Measurements from ENCODE around the gene IL6. TPM values are rescaled to one million over a fixed set of nuclear protein-coding genes. Genes with fewer than 3 reads are reported as not detected.

Gene IL6
- total and polyA plus RNA-seq, 2 of the 8 experiments (the other 6 are each of a cell fraction or from before 2014, with no cell fraction given): 0.12 to 0.41 TPM

- Histone ChIP-seq H3K23ac (ENCODE audit: insufficient read length) (no peak overlapping the region), H3K79me2 (ENCODE audit: control insufficient read depth in 1 of 2, insufficient read depth in 2 of 2, low read length in 2 of 2) (no peaks in the 10 kb centered on the region), H3K23me2 (ENCODE audit: low read depth, low read length) (no peaks in the 10 kb centered on the region), H3K9ac (replicated peaks in 1 of 4; ENCODE audit: extremely low read depth in 1 of 4, low read depth in 3 of 4, low read length in 3 of 4) (no peak overlapping the region), H3K27ac (ENCODE audit: low read depth, low read length) (no peak overlapping the region), H2BK120ac (replicated peaks; ENCODE audit: low read depth, low read length) (no peak overlapping the region), H3K4ac (replicated peaks; ENCODE audit: insufficient read length, low read depth, low read length) (no peak overlapping the region), H3K4me1 (replicated peaks in 1 of 4; ENCODE audit: control insufficient read depth in 3 of 4, insufficient read depth in 4 of 4, low read length in 3 of 4) (peaks cover 0 to 2% (median 0%) of the 10 kb centered on the region in 4 experiments; a peak in 1 of 7 replicates), H2AFZ (ENCODE audit: low read length) (no peak overlapping the region), H3K4me3 (ENCODE audit: extremely low read depth in 1 of 4, insufficient read depth in 2 of 4, low read depth in 3 of 4, low read length in 4 of 4) (no peak overlapping the region), H3K9me3 (ENCODE audit: insufficient read depth in 2 of 2, low read depth in 1 of 2, low read length in 1 of 2) (no peaks in the 10 kb centered on the region), H3K36me3 (ENCODE audit: control insufficient read depth in 2 of 4, insufficient read depth in 4 of 4, low read length in 3 of 4) (no peaks in the 10 kb centered on the region), H3K27me3 (replicated peaks in 1 of 4; ENCODE audit: control insufficient read depth in 3 of 4, extremely low read depth in 1 of 4, insufficient read depth in 3 of 4, low read length in 3 of 4) (no peaks in the 10 kb centered on the region), H2BK15ac (ENCODE audit: low read length) (no peak overlapping the region), H4K5ac (ENCODE audit: insufficient read length, low read depth, low read length) (no peak overlapping the region), H3K79me1 (ENCODE audit: low read depth, low read length) (no peaks in the 10 kb centered on the region), H3K4me2 (ENCODE audit: insufficient read depth in 1 of 2, low read depth in 2 of 2, low read length in 2 of 2) (no peak overlapping the region), H3K18ac (ENCODE audit: extremely low read depth, low read length) (no peak overlapping the region), H2BK12ac (ENCODE audit: low read depth, low read length) (no peak overlapping the region), H2AK5ac (ENCODE audit: low read depth, low read length) (no peak overlapping the region), H4K8ac (ENCODE audit: extremely low read depth, insufficient read depth, low read length) (no peak overlapping the region), H4K91ac (replicated peaks; ENCODE audit: insufficient read length, low read length) (no peak overlapping the region), H3K14ac (ENCODE audit: insufficient read length) (no peak overlapping the region), H4K20me1 (replicated peaks in 1 of 2; ENCODE audit: control insufficient read depth in 1 of 2, insufficient read depth in 2 of 2, low read length in 2 of 2) (no peaks in the 10 kb centered on the region), H2BK5ac (ENCODE audit: low read depth, low read length) (no peak overlapping the region), H3K56ac (replicated peaks; ENCODE audit: insufficient read length, low read depth, low read length) (no peak overlapping the region), H2BK20ac (ENCODE audit: low read length) (no peak overlapping the region)
- DNase-seq (ENCODE audit: low read depth in 1 of 2, low spot score in 2 of 2) (no peak), FAIRE-seq (no peak)
- POLR2A ChIA-PET (ENCODE audit: partially characterized antibody): interaction anchor here (0.6 to 1.0 kb wide), 2 partner anchors 123 to 172 kb away, joined by 3 read pairs; no protein-coding TSS in a partner anchor
- CTCF ChIA-PET (ENCODE audit: partially characterized antibody): interaction anchor here (0.6 to 16.8 kb wide), 23 partner anchors 9 to 322 kb away, joined by 3 to 385 read pairs (median 4); no protein-coding TSS in a partner anchor
- 77% methylated on average over 4 of the region's 4 CpGs; no CpG with 5 or more reads in 1 of the 2 experiments for WGBS, 2 experiments (ENCODE audit: extremely low coverage in 1 of 2, insufficient coverage in 1 of 2, insufficient read length in 1 of 2, insufficient replicate concordance in 2 of 2, low coverage in 1 of 2, low lambda C conversion rate in 2 of 2, missing lambda C conversion rate in 1 of 2)
- TF ChIP-seq TCF12 (IDR thresholded peaks at IDR 0.05; ENCODE audit: low read depth, low read length) (no peak), FOSL1 (IDR thresholded peaks at IDR 0.05; ENCODE audit: insufficient read depth, low read depth, low read length) (no peak), RNF2 (IDR thresholded peaks at IDR 0.05; ENCODE audit: borderline replicate concordance, low read depth, low read length, missing control alignments, poor library complexity, severe bottlenecking) (no peak), CHD1 (IDR thresholded peaks at IDR 0.05; ENCODE audit: low read depth, low read length) (no peak), YY1 (IDR thresholded peaks at IDR 0.05; ENCODE audit: low read depth, low read length) (no peak), POLR2A (IDR thresholded peaks at IDR 0.05; ENCODE audit: control extremely low read depth in 1 of 2, low read depth in 2 of 2, low read length in 2 of 2) (no peak), POU5F1 (IDR thresholded peaks at IDR 0.05; ENCODE audit: low read depth, low read length) (no peak), CTCF (IDR thresholded peaks at IDR 0.05; ENCODE audit: control extremely low read depth in 1 of 3, insufficient read depth in 1 of 3, low read depth in 1 of 3, low read length in 3 of 3) (peak in 2 of 3 experiments; percentile 33 to 53; a peak in 2 of 4 replicates), POLR2AphosphoS5 (IDR thresholded peaks at IDR 0.05; ENCODE audit: low read depth, low read length) (no peak), RAD21 (IDR thresholded peaks at IDR 0.05 in 1 of 2, conservative IDR thresholded peaks at IDR 0.05 in 1 of 2; ENCODE audit: low read depth in 2 of 2, low read length in 2 of 2) (peak; percentile 58 to 61), SUZ12 (IDR thresholded peaks at IDR 0.05; ENCODE audit: low read length) (no peak)
Observed at GRCh38 chr7:22732556-22733126, 5.6 kb downstream of the IL6 start.
